GM12878 (cell line): ENCODE results near the gene ARID3A. TPM values are rescaled to one million over a fixed set of nuclear protein-coding genes. Genes with fewer than 3 reads are reported as not detected.
A peak's percentile ranks its signal among the peaks of the same experiment; 100 is the strongest.

Experiments
- ATAC-seq: fragments of 200-7000 bp; cut with Tn5 transposase; 3 replicates; pipeline ENCODE4 v1.9.1; 2020; ENCODE audit warnings: mild to moderate bottlenecking, moderate library complexity
- BruUV-seq: library from RNA; stranded (reverse); fragments of 400-500 nt; replicated peaks from 2 replicates; lab custom pipeline; 2021; lab: Mats Ljungman, UMichigan
- CTCF ChIA-PET: fragments of 300-600 bp; sonication (Branson Sonifier 250); formaldehyde crosslinking; extraction: SDS; loops from one replicate; lab custom pipeline; 2021; ENCODE audit warnings: inconsistent platforms; lab: Yijun Ruan, JAX
- POLR2A ChIA-PET: fragments of 350-600 bp; formaldehyde crosslinking; extraction: SDS; loops from one replicate; lab custom pipeline; 2021; ENCODE audit warnings: inconsistent platforms; lab: Charles Lee
- RAD21 ChIA-PET: fragments of 300-600 bp; sonication (Branson Sonifier 250); formaldehyde crosslinking; loops from one replicate; lab custom pipeline; 2023; ENCODE audit warnings: antibody characterized with exemption; ENCODE audit not compliant: unreplicated experiment; lab: Charles Lee
- SMC1A ChIA-PET: fragments of 300-600 bp; sonication (Branson Sonifier 250); formaldehyde crosslinking; loops from one replicate; lab custom pipeline; 2023; ENCODE audit not compliant: unreplicated experiment, uncharacterized antibody; lab: Charles Lee
- DNase-seq: peaks from one replicate; pipeline ENCODE4 v3.0.0-alpha.2; 2011; ENCODE audit warnings: low read depth, low spot score
- FAIRE-seq: peaks from 3 replicates; lab custom pipeline; 2011; peaks lifted over from hg19 to GRCh38; lab: Jason Lieb, UNC
- H2AFZ ChIP-seq: 2 replicates; pipeline ENCODE4 v1.6.0; 2011; ENCODE audit warnings: low read depth, low read length, control low read depth; ENCODE audit not compliant: control insufficient read depth
- H3K27ac ChIP-seq: 2 replicates; pipeline ENCODE4 v1.5.1; 2011; ENCODE audit warnings: control low read depth; ENCODE audit not compliant: control insufficient read depth, insufficient read depth
- H3K27me3 ChIP-seq, 2 experiments: replicated peaks in 1 of 2; 2 replicates each; pipeline versions ENCODE4 v1.6.0 to v1.6.1; 2011; ENCODE audit warnings: low read length in 1 of 2; ENCODE audit not compliant: control insufficient read depth in 2 of 2, insufficient read depth in 2 of 2
- H3K36me3 ChIP-seq, 2 experiments: 2 replicates each; pipeline ENCODE4 v1.5.1; 2011; ENCODE audit warnings: low read length in 1 of 2; ENCODE audit not compliant: control insufficient read depth in 2 of 2, insufficient read depth in 2 of 2
- H3K4me1 ChIP-seq: 2 replicates; pipeline ENCODE4 v1.6.1; 2011; ENCODE audit warnings: mild to moderate bottlenecking, low read length, moderate library complexity, mixed read lengths; ENCODE audit not compliant: control insufficient read depth, insufficient read depth
- H3K4me2 ChIP-seq: 2 replicates; pipeline ENCODE4 v1.6.0; 2011; ENCODE audit warnings: control low read depth; ENCODE audit not compliant: control insufficient read depth, insufficient read depth
- H3K4me3 ChIP-seq: fragments of 200-600 bp; sonication (generic); 2 replicates; pipeline ENCODE4 v1.5.1; 2016
- H3K79me2 ChIP-seq: 2 replicates; pipeline ENCODE4 v1.6.0; 2011; ENCODE audit warnings: low read length; ENCODE audit not compliant: control insufficient read depth, insufficient read depth
- H3K9ac ChIP-seq: 2 replicates; pipeline ENCODE4 v1.8.0; 2011; ENCODE audit warnings: low read length, control low read depth, mixed read lengths; ENCODE audit not compliant: control insufficient read depth, insufficient read depth
- H3K9me3 ChIP-seq: replicated peaks from 3 replicates; pipeline ENCODE4 v1.5.1; 2011; ENCODE audit warnings: mild to moderate bottlenecking, low read length; ENCODE audit not compliant: control insufficient read depth, insufficient read depth
- H4K20me1 ChIP-seq: 2 replicates; pipeline ENCODE4 v1.6.0; 2011; ENCODE audit not compliant: control insufficient read depth, insufficient read depth
- BHLHE40 ChIP-seq, 2 experiments: fragments of 450-650 bp in 1 of 2; IDR thresholded peaks; 2 replicates each; pipeline ENCODE4 v1.6.1; 2011 to 2017; ENCODE audit warnings: low read depth in 2 of 2, borderline replicate concordance in 1 of 2, improper control_type of control experiment in 1 of 2, low read length in 1 of 2, mild to moderate bottlenecking in 1 of 2
- NR2F1 ChIP-seq: fragments of 450-650 bp; conservative IDR thresholded peaks from 2 replicates; pipeline ENCODE4 v1.6.1; 2017; ENCODE audit warnings: mild to moderate bottlenecking
- SPI1 ChIP-seq: IDR thresholded peaks from 2 replicates; pipeline ENCODE4 v1.6.1; 2011; ENCODE audit warnings: low read depth, mild to moderate bottlenecking, low read length, moderate library complexity, borderline replicate concordance; ENCODE audit not compliant: insufficient read depth
- ZNF217 ChIP-seq: fragments of 450-650 bp; IDR thresholded peaks from 2 replicates; pipeline ENCODE4 v1.6.1; 2017; ENCODE audit warnings: antibody characterized with exemption, mild to moderate bottlenecking
- WGBS: methylation state at CpG from one replicate; pipeline ENCODE4 v1.1.6; 2016; ENCODE audit warnings: low lambda C conversion rate; ENCODE audit not compliant: insufficient replicate concordance, insufficient coverage; ENCODE audit errors: missing lambda C conversion rate; 5-methylcytosine and 5-hydroxymethylcytosine counted together
- in situ Hi-C: fragments of 300-500 bp; cut with MboI; formaldehyde crosslinking; loops from 9 replicates; pipeline ENCODE4 v1.14.3; 2018; ENCODE audit warnings: mixed read lengths
- intact Hi-C: fragments of 100-400 bp; cut with micrococcal nuclease; formaldehyde crosslinking; loops from one replicate; pipeline ENCODE4 v1.14.2; 2022; ENCODE audit not compliant: unreplicated experiment
- polyA plus RNA-seq, 11 experiments: library from polyadenylated mRNA; depleted of rRNA in 4 of 11; unstranded in 6 of 11; stranded (reverse) in 5 of 11; fragments of >200 nt; fragmentation: Nextera tagmentation in 4 of 11; fragmentation: Illumina TruSeq in 1 of 11; extraction: Ambion mirVana in 4 of 11; extraction: Trizol in 1 of 11; gene quantifications; 1 replicate in 1 of 11; 2 replicates in 10 of 11; pipeline versions ENCODE4 v1.2.1 to v1.2.3, GENCODE V29; 2011 to 2016; ENCODE audit warnings: inconsistent platforms in 2 of 11, missing spikeins in 2 of 11, low read depth in 1 of 11
- total RNA-seq, 4 experiments: library from RNA; depleted of rRNA in 3 of 4; stranded (reverse); fragments of >200 nt in 3 of 4; fragmentation: Illumina TruSeq in 1 of 4; extraction: Trizol in 1 of 4; gene quantifications; 2 replicates each; pipeline versions ENCODE4 v1.2.1 to v1.2.3, GENCODE V29; 2013 to 2021
- TF ChIP-seq, protein P1 (sequence below): fragments of 450-650 bp; IDR thresholded peaks from 2 replicates; pipeline ENCODE4 v1.6.1; 2017; ENCODE audit warnings: antibody characterized with exemption, mild to moderate bottlenecking, moderate library complexity
- TF ChIP-seq, protein P2 (sequence below): fragments of 450-650 bp; IDR thresholded peaks from 2 replicates; pipeline ENCODE4 v1.6.1; 2018; ENCODE audit warnings: borderline replicate concordance, mild to moderate bottlenecking; ENCODE audit not compliant: partially characterized antibody

The ARID3A gene
- total and polyA plus RNA-seq, 10 of the 15 experiments (the other 5 are each of a cell fraction or from before 2014, with no cell fraction given), result 0.76 to 70.0 (median 16.7) TPM

DNA sequence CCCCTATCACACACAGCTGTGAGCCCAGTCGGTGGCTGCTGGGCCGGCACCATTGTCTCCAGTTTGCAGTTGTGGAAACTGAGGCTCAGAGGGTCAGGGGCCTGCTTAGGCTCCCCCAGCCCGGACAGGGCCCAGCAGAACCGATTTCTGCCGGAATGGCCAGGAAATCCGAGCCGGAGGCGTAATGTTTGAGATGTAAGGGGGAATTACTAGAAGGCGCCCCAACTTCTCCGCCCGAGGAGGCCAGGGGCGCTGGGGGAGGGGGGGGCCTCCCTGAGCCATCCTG lies 7.7 kb upstream of the ARID3A start (continued):
- TF ChIP-seq, protein P1, sequence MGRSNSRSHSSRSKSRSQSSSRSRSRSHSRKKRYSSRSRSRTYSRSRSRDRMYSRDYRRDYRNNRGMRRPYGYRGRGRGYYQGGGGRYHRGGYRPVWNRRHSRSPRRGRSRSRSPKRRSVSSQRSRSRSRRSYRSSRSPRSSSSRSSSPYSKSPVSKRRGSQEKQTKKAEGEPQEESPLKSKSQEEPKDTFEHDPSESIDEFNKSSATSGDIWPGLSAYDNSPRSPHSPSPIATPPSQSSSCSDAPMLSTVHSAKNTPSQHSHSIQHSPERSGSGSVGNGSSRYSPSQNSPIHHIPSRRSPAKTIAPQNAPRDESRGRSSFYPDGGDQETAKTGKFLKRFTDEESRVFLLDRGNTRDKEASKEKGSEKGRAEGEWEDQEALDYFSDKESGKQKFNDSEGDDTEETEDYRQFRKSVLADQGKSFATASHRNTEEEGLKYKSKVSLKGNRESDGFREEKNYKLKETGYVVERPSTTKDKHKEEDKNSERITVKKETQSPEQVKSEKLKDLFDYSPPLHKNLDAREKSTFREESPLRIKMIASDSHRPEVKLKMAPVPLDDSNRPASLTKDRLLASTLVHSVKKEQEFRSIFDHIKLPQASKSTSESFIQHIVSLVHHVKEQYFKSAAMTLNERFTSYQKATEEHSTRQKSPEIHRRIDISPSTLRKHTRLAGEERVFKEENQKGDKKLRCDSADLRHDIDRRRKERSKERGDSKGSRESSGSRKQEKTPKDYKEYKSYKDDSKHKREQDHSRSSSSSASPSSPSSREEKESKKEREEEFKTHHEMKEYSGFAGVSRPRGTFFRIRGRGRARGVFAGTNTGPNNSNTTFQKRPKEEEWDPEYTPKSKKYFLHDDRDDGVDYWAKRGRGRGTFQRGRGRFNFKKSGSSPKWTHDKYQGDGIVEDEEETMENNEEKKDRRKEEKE, result no peak
- TF ChIP-seq, protein P2, sequence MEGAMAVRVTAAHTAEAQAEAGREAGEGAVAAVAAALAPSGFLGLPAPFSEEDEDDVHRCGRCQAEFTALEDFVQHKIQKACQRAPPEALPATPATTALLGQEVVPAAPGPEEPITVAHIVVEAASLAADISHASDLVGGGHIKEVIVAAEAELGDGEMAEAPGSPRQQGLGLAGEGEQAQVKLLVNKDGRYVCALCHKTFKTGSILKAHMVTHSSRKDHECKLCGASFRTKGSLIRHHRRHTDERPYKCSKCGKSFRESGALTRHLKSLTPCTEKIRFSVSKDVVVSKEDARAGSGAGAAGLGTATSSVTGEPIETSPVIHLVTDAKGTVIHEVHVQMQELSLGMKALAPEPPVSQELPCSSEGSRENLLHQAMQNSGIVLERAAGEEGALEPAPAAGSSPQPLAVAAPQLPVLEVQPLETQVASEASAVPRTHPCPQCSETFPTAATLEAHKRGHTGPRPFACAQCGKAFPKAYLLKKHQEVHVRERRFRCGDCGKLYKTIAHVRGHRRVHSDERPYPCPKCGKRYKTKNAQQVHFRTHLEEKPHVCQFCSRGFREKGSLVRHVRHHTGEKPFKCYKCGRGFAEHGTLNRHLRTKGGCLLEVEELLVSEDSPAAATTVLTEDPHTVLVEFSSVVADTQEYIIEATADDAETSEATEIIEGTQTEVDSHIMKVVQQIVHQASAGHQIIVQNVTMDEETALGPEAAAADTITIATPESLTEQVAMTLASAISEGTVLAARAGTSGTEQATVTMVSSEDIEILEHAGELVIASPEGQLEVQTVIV, result no peak
- no peak for TF ChIP-seq ZNF217
- TF ChIP-seq, all 136 proteins: peak for 0

DNA sequence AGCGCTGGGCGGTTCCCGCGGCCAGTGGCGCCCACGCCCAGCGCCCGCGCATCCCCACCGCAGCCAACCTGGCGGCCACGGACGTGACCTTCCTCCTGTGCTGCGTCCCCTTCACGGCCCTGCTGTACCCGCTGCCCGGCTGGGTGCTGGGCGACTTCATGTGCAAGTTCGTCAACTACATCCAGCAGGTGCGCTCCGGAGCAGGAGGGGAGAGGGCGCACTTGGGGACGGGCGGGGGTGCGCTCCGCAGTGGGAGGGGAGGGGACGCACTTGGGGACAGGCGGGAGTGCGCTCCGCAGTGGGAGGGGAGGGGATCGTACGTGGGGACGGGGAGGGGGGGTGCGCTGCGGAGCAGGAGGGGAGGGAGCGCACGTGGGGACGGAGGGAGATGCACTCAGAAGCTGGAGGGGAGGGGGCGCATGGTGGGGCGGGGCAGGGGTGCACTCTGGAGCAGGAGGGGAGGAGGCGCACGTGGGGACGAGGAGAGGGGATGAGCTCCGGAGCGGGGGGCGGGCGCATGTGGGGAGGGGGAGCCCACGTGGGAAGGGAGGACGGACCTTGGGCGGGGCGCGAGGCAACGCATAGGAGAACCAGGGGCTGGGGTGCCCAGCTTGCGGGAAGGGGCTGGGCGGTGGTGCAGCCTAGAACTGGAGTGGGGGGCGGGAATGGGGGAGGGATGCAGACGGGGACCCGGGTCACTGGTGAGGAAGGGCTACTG lies 7.2 kb upstream of the ARID3A start:
- TF ChIP-seq NR2F1 (peak; percentile 43; the same call in 1 of the 2 replicates), SPI1 (no peak), BHLHE40 (IDR thresholded peaks at IDR 0.05; ENCODE audit: borderline replicate concordance in 1 of 2, low read depth in 2 of 2, low read length in 1 of 2) (peak in 1 of 2 experiments; percentile 46; a peak in 2 of 4 replicates)
- H3K27me3 ChIP-seq, result peaks cover 0 to 2% of the 10 kb centered on the region in 2 experiments; a peak in 1 of 4 replicates
- ChIA-PET SMC1A (interaction anchor here (1.1 kb wide), 1 partner anchor 11 kb away, joined by 4 read pairs; no protein-coding TSS in a partner anchor), CTCF (interaction anchor here (0.9 to 4.6 kb wide), 3 partner anchors 25 to 145 kb away, joined by 3 to 50 read pairs (median 5); partner anchors contain the start of genes MED16 and RNU6-9), RAD21 (interaction anchor here (0.6 to 3.6 kb wide), 7 partner anchors 10 to 92 kb away, joined by 3 to 46 read pairs (median 5); partner anchors contain the start of genes MED16, RNU6-9 and WDR18), POLR2A (interaction anchor here (0.6 to 1.6 kb wide), 5 partner anchors 18 to 410 kb away, joined by 3 to 8 read pairs (median 6); no protein-coding TSS in a partner anchor)
- BruUV-seq, result no TSS peak
- 0 out of 2 replicates have a peak overlapping the region, but pooled peaks have one; percentile 9 for H3K4me2 ChIP-seq
- no peak for ATAC-seq
- intact Hi-C loops (no loop called here), in situ Hi-C loops (no loop called here)
- H3K36me3 ChIP-seq, result no peaks in the 10 kb centered on the region
- no peak for DNase-seq
- H4K20me1 ChIP-seq, result no peaks in the 10 kb centered on the region
- WGBS, result 2% methylated on average over 17 of the region's 58 CpGs
- H3K4me1 ChIP-seq, result peaks cover 28% of the 10 kb centered on the region
- H3K9ac ChIP-seq, result no peak overlapping the region
- H3K4me3 ChIP-seq, result no peak overlapping the region
- H3K27ac ChIP-seq, result no peak overlapping the region
- no peak overlapping the region for H2AFZ ChIP-seq
- no peak for FAIRE-seq
- H3K79me2 ChIP-seq, result no peaks in the 10 kb centered on the region
- H3K9me3 ChIP-seq, result no peaks in the 10 kb centered on the region
